Epidermal melanocyte (primary cell): ENCODE measurements around the gene TARM1.
"Not testable (repeated sequence)": the region's sequence is repeated elsewhere in the genome, so short reads cannot be mapped to it uniquely, and the experiment has no call there.

Experiments used
- DNase-seq: peaks from one replicate; pipeline ENCODE4 v3.0.0; 2011; ENCODE audit warnings: low spot score; ENCODE audit not compliant: insufficient read length

Gene TARM1

GRCh38 chr19:54099903-54100255 is 18.7 kb upstream of the TARM1 start:
- not testable (repeated sequence) for DNase-seq

GRCh38 chr19:54099190-54099902 is 18.2 kb upstream of the TARM1 start:
- no peak for DNase-seq

- peak; percentile 37 for DNase-seq
These were observed 15.5 kb upstream of the TARM1 start for GRCh38 chr19:54096617-54097106.

- DNase-seq: not testable (repeated sequence)
These were observed 14.9 kb upstream of the TARM1 start for GRCh38 chr19:54095859-54096616.

- DNase-seq: no peak
These were observed 14.1 kb upstream of the TARM1 start for GRCh38 chr19:54095136-54095858.

- DNase-seq: no peak
These were observed 13.3 kb upstream of the TARM1 start for GRCh38 chr19:54094426-54095000.

GRCh38 chr19:54084410-54084809 is 3.2 kb upstream of the TARM1 start:
- DNase-seq: no peak

- DNase-seq: no peak
These were observed 3.8 kb downstream of the TARM1 start for GRCh38 chr19:54077334-54077733.

GRCh38 chr19:54074851-54075250 is 6.3 kb downstream of the TARM1 start:
- no peak for DNase-seq

- DNase-seq: no peak
These were observed 7.3 kb downstream of the TARM1 start for GRCh38 chr19:54073829-54074228.

GRCh38 chr19:54069470-54069869 is 11.7 kb downstream of the TARM1 start:
- no peak for DNase-seq

- no peak for DNase-seq
These were observed 17.6 kb downstream of the TARM1 start, which contains the start of gene VSTM1 for GRCh38 chr19:54063350-54064116. TSS of gene VSTM1 (minus strand) at chr19:54063897. CDS start at chr19:54063777, 120 bp downstream.

GRCh38 chr19:54062643-54063042 is 18.5 kb downstream of the TARM1 start:
- DNase-seq: no peak

GRCh38 chr19:54047616-54048015 is 33.5 kb downstream of the TARM1 start:
- DNase-seq: no peak

GRCh38 chr19:54045771-54046170 is 35.4 kb downstream of the TARM1 start:
- DNase-seq: no peak

GRCh38 chr19:54042989-54043388 is 38.2 kb downstream of the TARM1 start:
- no peak for DNase-seq

GRCh38 chr19:54041969-54042606 is 39.1 kb downstream of the TARM1 start:
- no peak for DNase-seq

- no peak for DNase-seq
These were observed 41.2 kb downstream of the TARM1 start for GRCh38 chr19:54040003-54040402.

GRCh38 chr19:54036542-54036941 is 44.6 kb downstream of the TARM1 start:
- not testable (repeated sequence) for DNase-seq
